IMR-90 (cell line): ENCODE data around the gene NKD1. TPM values are rescaled to one million over a fixed set of nuclear protein-coding genes. Genes with fewer than 3 reads are reported as not detected.

Experiments
- ATAC-seq: fragments of 200-7000 bp; cut with Tn5 transposase; 2 replicates; pipeline ENCODE4 v1.9.1; 2020; ENCODE audit warnings: low read depth, mild to moderate bottlenecking, moderate library complexity
- BruUV-seq: library from RNA; stranded (reverse); fragments of 400-500 nt; replicated peaks from 2 replicates; lab custom pipeline; 2021; lab: Mats Ljungman, UMichigan
- CTCF ChIA-PET: fragments of 300-600 bp; formaldehyde crosslinking; extraction: SDS; loops from one replicate; lab custom pipeline; 2021; ENCODE audit warnings: antibody characterized with exemption; lab: Yijun Ruan, JAX
- POLR2A ChIA-PET: fragments of 300-600 bp; sonication (Branson Sonifier 250); formaldehyde crosslinking; loops from one replicate; lab custom pipeline; 2022; ENCODE audit warnings: antibody characterized with exemption; ENCODE audit not compliant: unreplicated experiment; lab: Charles Lee
- DNase-seq: peaks from one replicate; pipeline ENCODE4 v3.0.0; 2013
- H2AFZ ChIP-seq: replicated peaks from 2 replicates; pipeline ENCODE3; 2013; ENCODE audit warnings: low read length, mild to moderate bottlenecking; ENCODE audit not compliant: poor library complexity
- H2AK5ac ChIP-seq: 2 replicates; pipeline ENCODE4 v1.6.1; 2013; ENCODE audit warnings: low read depth, low read length, inconsistent platforms
- H2AK9ac ChIP-seq: replicated peaks from 2 replicates; pipeline ENCODE3; 2013; ENCODE audit warnings: mild to moderate bottlenecking, low read depth, low read length, moderate library complexity; ENCODE audit not compliant: poor library complexity
- H2BK120ac ChIP-seq: 2 replicates; pipeline ENCODE4 v1.6.1; 2013; ENCODE audit warnings: low read depth, low read length, inconsistent platforms
- H2BK15ac ChIP-seq: 3 replicates; pipeline ENCODE4 v1.6.1; 2013; ENCODE audit warnings: low read depth, low read length, inconsistent platforms
- H2BK20ac ChIP-seq: 2 replicates; pipeline ENCODE4 v1.6.1; 2013; ENCODE audit warnings: low read depth, mild to moderate bottlenecking, inconsistent platforms, low read length, moderate library complexity
- H2BK5ac ChIP-seq: 2 replicates; pipeline ENCODE4 v1.6.1; 2013; ENCODE audit warnings: mild to moderate bottlenecking, low read depth, low read length, inconsistent platforms; ENCODE audit not compliant: poor library complexity, severe bottlenecking
- H3K14ac ChIP-seq: replicated peaks from 2 replicates; pipeline ENCODE4 v1.6.1; 2013; ENCODE audit warnings: low read depth, low read length, inconsistent platforms
- H3K18ac ChIP-seq: 2 replicates; pipeline ENCODE4 v1.6.1; 2013; ENCODE audit warnings: low read depth, low read length, control low read depth
- H3K23ac ChIP-seq: 2 replicates; pipeline ENCODE4 v1.6.1; 2013; ENCODE audit warnings: low read depth, low read length, inconsistent platforms
- H3K27ac ChIP-seq: 2 replicates; pipeline ENCODE4 v1.5.1; 2013; ENCODE audit warnings: mild to moderate bottlenecking, control low read depth, low read length; ENCODE audit not compliant: insufficient read depth
- H3K27me3 ChIP-seq: 2 replicates; pipeline ENCODE4 v1.6.1; 2013; ENCODE audit warnings: low read length; ENCODE audit not compliant: control insufficient read depth, insufficient read depth
- H3K36me3 ChIP-seq: 2 replicates; pipeline ENCODE4 v1.6.1; 2013; ENCODE audit warnings: low read length, mixed read lengths; ENCODE audit not compliant: control insufficient read depth, insufficient read depth
- H3K4ac ChIP-seq: 2 replicates; pipeline ENCODE4 v1.6.1; 2013; ENCODE audit warnings: low read depth, low read length, inconsistent platforms
- H3K4me1 ChIP-seq: 2 replicates; pipeline ENCODE4 v1.6.1; 2013; ENCODE audit warnings: low read length, mixed read lengths; ENCODE audit not compliant: control insufficient read depth, insufficient read depth
- H3K4me2 ChIP-seq: 2 replicates; pipeline ENCODE4 v1.6.1; 2013; ENCODE audit warnings: low read depth, mild to moderate bottlenecking, control low read depth, low read length, moderate library complexity
- H3K4me3 ChIP-seq: 2 replicates; pipeline ENCODE4 v1.5.1; 2013; ENCODE audit warnings: low read depth, mild to moderate bottlenecking, control low read depth, low read length, moderate library complexity; ENCODE audit not compliant: insufficient read depth
- H3K56ac ChIP-seq: 2 replicates; pipeline ENCODE4 v1.6.1; 2013; ENCODE audit warnings: low read length, inconsistent platforms; ENCODE audit not compliant: insufficient read depth; ENCODE audit errors: extremely low read depth
- H3K79me1 ChIP-seq, 2 experiments: 2 replicates each; pipeline ENCODE4 v1.6.1; 2013; ENCODE audit warnings: low read length in 2 of 2, inconsistent platforms in 1 of 2, low read depth in 1 of 2
- H3K9ac ChIP-seq: 2 replicates; pipeline ENCODE4 v1.6.1; 2013; ENCODE audit warnings: low read depth, low read length, control low read depth
- H3K9me1 ChIP-seq: 2 replicates; pipeline ENCODE4 v1.6.1; 2013; ENCODE audit warnings: low read length, inconsistent platforms; ENCODE audit not compliant: insufficient read depth
- H3K9me3 ChIP-seq: 2 replicates; pipeline ENCODE4 v1.6.1; 2013; ENCODE audit warnings: low read length; ENCODE audit not compliant: control insufficient read depth, insufficient read depth
- H4K20me1 ChIP-seq: 2 replicates; pipeline ENCODE4 v1.6.1; 2013; ENCODE audit warnings: low read length, inconsistent platforms; ENCODE audit not compliant: insufficient read depth
- H4K5ac ChIP-seq: 2 replicates; pipeline ENCODE4 v1.6.1; 2013; ENCODE audit warnings: mild to moderate bottlenecking, low read depth, low read length, control low read depth
- H4K8ac ChIP-seq, 2 experiments: 2 replicates each; pipeline ENCODE4 v1.6.1; 2013; ENCODE audit warnings: low read depth in 2 of 2, low read length in 2 of 2, control low read depth in 1 of 2, inconsistent platforms in 1 of 2
- H4K91ac ChIP-seq: 2 replicates; pipeline ENCODE4 v1.6.1; 2013; ENCODE audit warnings: low read depth, low read length, inconsistent platforms; ENCODE audit not compliant: insufficient read depth
- BHLHE40 ChIP-seq: fragments of 150-350 bp; IDR thresholded peaks from 2 replicates; pipeline ENCODE4 v1.6.1; 2016; ENCODE audit warnings: mild to moderate bottlenecking, low read depth, low read length
- FOS ChIP-seq: fragments of 150-350 bp; IDR thresholded peaks from 2 replicates; pipeline ENCODE4 v1.6.1; 2016; ENCODE audit warnings: low read depth, low read length
- RCOR1 ChIP-seq: IDR thresholded peaks from 2 replicates; pipeline ENCODE4 v1.6.1; 2012; ENCODE audit warnings: mild to moderate bottlenecking, low read length, improper control_type of control experiment; ENCODE audit not compliant: insufficient replicate concordance
- WGBS, 2 experiments: methylation state at CpG; one replicate each; pipeline versions ENCODE4 v1.1.5 to v1.1.7; 2013; ENCODE audit warnings: missing lambda C conversion rate in 2 of 2; ENCODE audit not compliant: insufficient read length in 1 of 2; ENCODE audit errors: extremely low coverage in 2 of 2; 5-methylcytosine and 5-hydroxymethylcytosine counted together
- dilution Hi-C: fragments of 300-500 bp; cut with HindIII; formaldehyde crosslinking; loops from one replicate; pipeline ENCODE4 v1.14.3; 2018; ENCODE audit warnings: low sequenced_read_pairs; ENCODE audit not compliant: unreplicated experiment
- in situ Hi-C: fragments of 300-500 bp; cut with MboI; formaldehyde crosslinking; loops from 3 replicates; pipeline ENCODE4 v1.14.3; 2019; ENCODE audit warnings: low sequenced_read_pairs, inconsistent platforms, mixed read lengths
- intact Hi-C: fragments of 100-400 bp; cut with micrococcal nuclease; formaldehyde crosslinking; loops from 2 replicates; pipeline ENCODE4 v1.10.0; 2022
- polyA plus RNA-seq, 3 experiments: library from polyadenylated mRNA; depleted of rRNA; stranded (reverse); fragments of >200 nt; gene quantifications; 2 replicates each; pipeline ENCODE4 v1.2.3, GENCODE V29; 2012; ENCODE audit warnings: low replicate concordance in 1 of 3
- total RNA-seq: library from RNA; depleted of rRNA; stranded (reverse); fragments of >200 nt; gene quantifications from 2 replicates; pipeline ENCODE4 v1.2.3, GENCODE V29; 2012
- TF ChIP-seq, protein P1 (sequence below): fragments of 150-350 bp; IDR thresholded peaks from 2 replicates; pipeline ENCODE4 v1.6.1; 2017; ENCODE audit warnings: mild to moderate bottlenecking, antibody characterized with exemption, low read length, low read depth

The NKD1 gene
- total and polyA plus RNA-seq, 2 of the 4 experiments (the other 2 are of a cell fraction), result not detected

GRCh38 chr16:50605733-50606430 is 57.7 kb downstream of the NKD1 start:
- Histone ChIP-seq H2BK5ac (no peak overlapping the region), H2BK120ac (no peak overlapping the region), H3K9me1 (no peaks in the 10 kb centered on the region), H3K23ac (no peak overlapping the region), H3K79me1 (no peaks in the 10 kb centered on the region), H3K9ac (no peak overlapping the region), H3K27me3 (peaks cover 9% of the 10 kb centered on the region; the same call in 1 of the 2 replicates), H4K8ac (no peak overlapping the region), H3K36me3 (no peaks in the 10 kb centered on the region), H2AK5ac (no peak overlapping the region), H4K5ac (no peak overlapping the region), H3K4me3 (no peak overlapping the region), H2AFZ (no peak overlapping the region), H3K4ac (no peak overlapping the region), H2BK20ac (no peak overlapping the region), H3K9me3 (no peaks in the 10 kb centered on the region), H4K91ac (no peak overlapping the region), H4K20me1 (no peaks in the 10 kb centered on the region), H3K4me2 (no peak overlapping the region), H2BK15ac (no peak overlapping the region), H3K4me1 (no peaks in the 10 kb centered on the region), H3K14ac (no peak overlapping the region), H3K27ac (no peak overlapping the region), H3K18ac (no peak overlapping the region), H3K56ac (no peak overlapping the region), H2AK9ac (no peak overlapping the region)
- dilution Hi-C loops, result no loop called here
- 85% methylated on average over 4 of the region's 19 CpGs; no CpG with 5 or more reads in 1 of the 2 experiments for WGBS, 2 experiments
- DNase-seq (no peak), ATAC-seq (no peak)
- no TSS peak for BruUV-seq
- ChIA-PET CTCF (no interaction called here), POLR2A (no interaction called here)
- in situ Hi-C loops, result no loop called here
- TF ChIP-seq BHLHE40, result no peak
- TF ChIP-seq RCOR1, result no peak
- no peak for TF ChIP-seq FOS
- TF ChIP-seq, protein P1, sequence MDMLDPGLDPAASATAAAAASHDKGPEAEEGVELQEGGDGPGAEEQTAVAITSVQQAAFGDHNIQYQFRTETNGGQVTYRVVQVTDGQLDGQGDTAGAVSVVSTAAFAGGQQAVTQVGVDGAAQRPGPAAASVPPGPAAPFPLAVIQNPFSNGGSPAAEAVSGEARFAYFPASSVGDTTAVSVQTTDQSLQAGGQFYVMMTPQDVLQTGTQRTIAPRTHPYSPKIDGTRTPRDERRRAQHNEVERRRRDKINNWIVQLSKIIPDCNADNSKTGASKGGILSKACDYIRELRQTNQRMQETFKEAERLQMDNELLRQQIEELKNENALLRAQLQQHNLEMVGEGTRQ, result no peak
- intact Hi-C loops, result no loop called here
